LHCN-M2 (cell line): ENCODE results near the gene BBS10. TPM values are rescaled to one million over a fixed set of nuclear protein-coding genes. Genes with fewer than 3 reads are reported as not detected.
"Not testable (repeated sequence)": the region's sequence is repeated elsewhere in the genome, so short reads cannot be mapped to it uniquely, and the experiment has no call there.

Source experiments
- DNase-seq: peaks from one replicate; pipeline ENCODE4 v3.0.0-alpha.2; 2012; ENCODE audit warnings: low read depth
- polyA plus RNA-seq: library from polyadenylated mRNA; unstranded; fragments of >200 nt; gene quantifications from one replicate; pipeline ENCODE4 v1.2.1, GENCODE V29; 2012; ENCODE audit warnings: missing spikeins
- total RNA-seq: library from RNA; depleted of rRNA; stranded (reverse); fragments of >200 nt; gene quantifications from 2 replicates; pipeline ENCODE4 v1.2.3, GENCODE V29; 2014; rRNA removed

The BBS10 gene
- total RNA-seq = 12.4 and 15.5 TPM in 2 replicates
- 4.8 TPM for polyA plus RNA-seq

- DNase-seq = peak; percentile 90
These were observed at the start of gene BBS10 for GRCh38 chr12:76348079-76348901. TSS of gene BBS10 (minus strand) at chr12:76348415. CDS start at chr12:76348358, 57 bp downstream.

- DNase-seq = no peak
These were observed 43.2 kb upstream of the BBS10 start for GRCh38 chr12:76391461-76391860.

- DNase-seq = no peak
These were observed 39.4 kb upstream of the BBS10 start for GRCh38 chr12:76387614-76388013.

GRCh38 chr12:76384560-76384959, 36.3 kb upstream of the BBS10 start:
- DNase-seq = no peak

GRCh38 chr12:76383988-76384387, 35.8 kb upstream of the BBS10 start:
- no peak for DNase-seq

GRCh38 chr12:76379261-76379660, 31.0 kb upstream of the BBS10 start:
- DNase-seq = no peak

GRCh38 chr12:76376876-76377275, 28.7 kb upstream of the BBS10 start:
- not testable (repeated sequence) for DNase-seq

- DNase-seq = peak; percentile 2
These were observed 27.7 kb upstream of the BBS10 start for GRCh38 chr12:76375939-76376338.

GRCh38 chr12:76375470-76375869, 27.3 kb upstream of the BBS10 start:
- peak; percentile 1 for DNase-seq

- DNase-seq = peak; percentile 17
These were observed 26.3 kb upstream of the BBS10 start for GRCh38 chr12:76374386-76375020.

GRCh38 chr12:76368230-76368629, 20.0 kb upstream of the BBS10 start:
- DNase-seq = no peak

GRCh38 chr12:76366163-76366562, 17.9 kb upstream of the BBS10 start:
- no peak for DNase-seq

GRCh38 chr12:76364131-76364530, 15.9 kb upstream of the BBS10 start:
- not testable (repeated sequence) for DNase-seq

GRCh38 chr12:76360316-76360715, 12.1 kb upstream of the BBS10 start:
- no peak for DNase-seq

GRCh38 chr12:76356071-76356470, 7.9 kb upstream of the BBS10 start:
- DNase-seq = no peak

GRCh38 chr12:76346798-76347420, 1.3 kb downstream of the BBS10 start:
- peak; percentile 83 for DNase-seq

- no peak for DNase-seq
These were observed 2.0 kb downstream of the BBS10 start for GRCh38 chr12:76346236-76346635.

GRCh38 chr12:76345569-76345968, 2.6 kb downstream of the BBS10 start:
- DNase-seq = no peak

- DNase-seq = peak; percentile 51
These were observed 6.7 kb downstream of the BBS10 start for GRCh38 chr12:76341436-76342030.

- peak; percentile 48 for DNase-seq
These were observed 7.4 kb downstream of the BBS10 start for GRCh38 chr12:76340680-76341435.

GRCh38 chr12:76337583-76337982, 10.6 kb downstream of the BBS10 start:
- DNase-seq = peak; percentile 83
